ENCODE measurements around the gene HYAL1.
"Not testable (repeated sequence)": the region's sequence is repeated elsewhere in the genome, so short reads cannot be mapped to it uniquely, and the experiment has no call there.

The HYAL1 gene

GRCh38 chr3:50272911-50273688, 30.3 kb downstream of the HYAL1 start:
- DNase-seq (ENCODE audit: low read depth): no peak

- DNase-seq (ENCODE audit: low read depth): not testable (repeated sequence)
Observed at GRCh38 chr3:50272538-50272910, 30.9 kb downstream of the HYAL1 start.

- DNase-seq (ENCODE audit: low read depth): no peak
Observed at GRCh38 chr3:50271314-50271936, 31.9 kb downstream of the HYAL1 start.

GRCh38 chr3:50270422-50271224, 32.8 kb downstream of the HYAL1 start:
- no peak for DNase-seq (ENCODE audit: low read depth)

- DNase-seq (ENCODE audit: low read depth): no peak
Observed at GRCh38 chr3:50269977-50270413, 33.4 kb downstream of the HYAL1 start.

- no peak for DNase-seq (ENCODE audit: low read depth)
Observed at GRCh38 chr3:50269460-50269859, 33.9 kb downstream of the HYAL1 start.

- no peak for DNase-seq (ENCODE audit: low read depth)
Observed at GRCh38 chr3:50268703-50269451, 34.5 kb downstream of the HYAL1 start, which contains the start of gene SEMA3B. TSS of gene SEMA3B (plus strand) at chr3:50269147. CDS start at chr3:50269241, 94 bp downstream.

- DNase-seq (ENCODE audit: low read depth): no peak
Observed at GRCh38 chr3:50268276-50268675, 35.1 kb downstream of the HYAL1 start.

GRCh38 chr3:50267280-50267913, 36.0 kb downstream of the HYAL1 start:
- no peak for DNase-seq (ENCODE audit: low read depth)

- no peak for DNase-seq (ENCODE audit: low read depth)
Observed at GRCh38 chr3:50266836-50267235, 36.5 kb downstream of the HYAL1 start.

- DNase-seq (ENCODE audit: low read depth): no peak
Observed at GRCh38 chr3:50266017-50266416, 37.4 kb downstream of the HYAL1 start.

GRCh38 chr3:50265571-50265970, 37.8 kb downstream of the HYAL1 start:
- DNase-seq (ENCODE audit: low read depth): no peak

GRCh38 chr3:50264964-50265485, 38.3 kb downstream of the HYAL1 start:
- no peak for DNase-seq (ENCODE audit: low read depth)

- DNase-seq (ENCODE audit: low read depth): no peak
Observed at GRCh38 chr3:50264383-50264963, 38.9 kb downstream of the HYAL1 start.

- no peak for DNase-seq (ENCODE audit: low read depth)
Observed at GRCh38 chr3:50263478-50264382, 39.6 kb downstream of the HYAL1 start.

- DNase-seq (ENCODE audit: low read depth): no peak
Observed at GRCh38 chr3:50262778-50263177, 40.6 kb downstream of the HYAL1 start.

GRCh38 chr3:50262200-50262599, 41.2 kb downstream of the HYAL1 start:
- not testable (repeated sequence) for DNase-seq (ENCODE audit: low read depth)

GRCh38 chr3:50261505-50261904, 41.9 kb downstream of the HYAL1 start:
- DNase-seq (ENCODE audit: low read depth): no peak

- no peak for DNase-seq (ENCODE audit: low read depth)
Observed at GRCh38 chr3:50260942-50261441, 42.4 kb downstream of the HYAL1 start.
